ENCODE results near the gene GNB1. TPM values are rescaled to one million over a fixed set of nuclear protein-coding genes. Genes with fewer than 3 reads are reported as not detected.

Gene GNB1
- total RNA-seq, 1 experiment from 2014 or later: 611 TPM

GRCh38 chr1:1758059-1758621 lies 132.7 kb downstream of the GNB1 start:
- TF ChIP-seq EZH2 (IDR thresholded peaks at IDR 0.05; ENCODE audit: borderline replicate concordance, low read depth, low read length, poor library complexity, severe bottlenecking) (no peak), CTCF (conservative IDR thresholded peaks at IDR 0.05; ENCODE audit: low read depth, low read length) (no peak)
- CTCF ChIA-PET: no interaction called here
- intact Hi-C loops (cut with micrococcal nuclease; ENCODE audit: unreplicated experiment): no loop called here
- peaks cover 51% of the 10 kb centered on the region for H3K36me3 ChIP-seq (ENCODE audit: insufficient read depth, low read length, poor library complexity, severe bottlenecking)
- no peak overlapping the region for H3K4me3 ChIP-seq (ENCODE audit: low read depth, low read length, poor library complexity, severe bottlenecking)
- BruUV-seq (replicated peaks): no TSS peak
- H3K27me3 ChIP-seq (replicated peaks; ENCODE audit: insufficient read depth, low read depth, low read length, poor library complexity): no peaks in the 10 kb centered on the region
- no peaks in the 10 kb centered on the region for H3K4me1 ChIP-seq (ENCODE audit: insufficient read depth, low read length, poor library complexity, severe bottlenecking)
- peak overlapping the region; percentile 67 for H3K27ac ChIP-seq (ENCODE audit: low read depth, low read length, poor library complexity, severe bottlenecking)
- H3K9me3 ChIP-seq (ENCODE audit: low read depth, low read length, poor library complexity, severe bottlenecking): no peaks in the 10 kb centered on the region
- POLR2A ChIA-PET (ENCODE audit: low non-redundant PET): interaction anchor here (0.5 kb wide), 1 partner anchor 16 kb away, joined by 3 read pairs; no protein-coding TSS in a partner anchor
- no peak for DNase-seq (ENCODE audit: low spot score)

- no TSS peak for BruUV-seq (replicated peaks)
- ChIA-PET CTCF (no interaction called here), POLR2A (ENCODE audit: low non-redundant PET) (no interaction called here)
- intact Hi-C loops (cut with micrococcal nuclease; ENCODE audit: unreplicated experiment): no loop called here
- Histone ChIP-seq H3K27ac (ENCODE audit: low read depth, low read length, poor library complexity, severe bottlenecking) (peak overlapping the region; percentile 67), H3K9me3 (ENCODE audit: low read depth, low read length, poor library complexity, severe bottlenecking) (no peaks in the 10 kb centered on the region), H3K36me3 (ENCODE audit: insufficient read depth, low read length, poor library complexity, severe bottlenecking) (peaks cover 51% of the 10 kb centered on the region), H3K27me3 (replicated peaks; ENCODE audit: insufficient read depth, low read depth, low read length, poor library complexity) (no peaks in the 10 kb centered on the region), H3K4me1 (ENCODE audit: insufficient read depth, low read length, poor library complexity, severe bottlenecking) (no peaks in the 10 kb centered on the region), H3K4me3 (ENCODE audit: low read depth, low read length, poor library complexity, severe bottlenecking) (no peak overlapping the region)
- TF ChIP-seq EZH2 (IDR thresholded peaks at IDR 0.05; ENCODE audit: borderline replicate concordance, low read depth, low read length, poor library complexity, severe bottlenecking) (no peak), CTCF (conservative IDR thresholded peaks at IDR 0.05; ENCODE audit: low read depth, low read length) (no peak)
- no peak for DNase-seq (ENCODE audit: low spot score)
These were observed 133.3 kb downstream of the GNB1 start for GRCh38 chr1:1757422-1758058.

GRCh38 chr1:1756661-1757421 lies 134.0 kb downstream of the GNB1 start:
- no peaks in the 10 kb centered on the region for H3K27me3 ChIP-seq (replicated peaks; ENCODE audit: insufficient read depth, low read depth, low read length, poor library complexity)
- H3K27ac ChIP-seq (ENCODE audit: low read depth, low read length, poor library complexity, severe bottlenecking): no peak overlapping the region
- TF ChIP-seq EZH2 (IDR thresholded peaks at IDR 0.05; ENCODE audit: borderline replicate concordance, low read depth, low read length, poor library complexity, severe bottlenecking) (no peak), CTCF (conservative IDR thresholded peaks at IDR 0.05; ENCODE audit: low read depth, low read length) (no peak)
- CTCF ChIA-PET: no interaction called here
- no peaks in the 10 kb centered on the region for H3K4me1 ChIP-seq (ENCODE audit: insufficient read depth, low read length, poor library complexity, severe bottlenecking)
- intact Hi-C loops (cut with micrococcal nuclease; ENCODE audit: unreplicated experiment): no loop called here
- H3K4me3 ChIP-seq (ENCODE audit: low read depth, low read length, poor library complexity, severe bottlenecking): no peak overlapping the region
- no peak for DNase-seq (ENCODE audit: low spot score)
- peaks cover 47% of the 10 kb centered on the region for H3K36me3 ChIP-seq (ENCODE audit: insufficient read depth, low read length, poor library complexity, severe bottlenecking)
- no peaks in the 10 kb centered on the region for H3K9me3 ChIP-seq (ENCODE audit: low read depth, low read length, poor library complexity, severe bottlenecking)
- BruUV-seq (replicated peaks): no TSS peak
- POLR2A ChIA-PET (ENCODE audit: low non-redundant PET): no interaction called here
